ENCODE data around the gene WDFY1.

WDFY1 gene

GRCh38 chr2:223828314-223828713, 116.8 kb downstream of the WDFY1 start:
- no peak overlapping the region for H3K27ac ChIP-seq (ENCODE audit: low read depth, low read length)
- H3K36me3 ChIP-seq (ENCODE audit: control insufficient read depth, insufficient read depth, low read length), result no peaks in the 10 kb centered on the region
- no peak overlapping the region for H3K4me3 ChIP-seq (ENCODE audit: low read depth, low read length)
- no peaks in the 10 kb centered on the region for H3K27me3 ChIP-seq (ENCODE audit: control insufficient read depth, insufficient read depth, low read length)
- H3K4me1 ChIP-seq (ENCODE audit: control insufficient read depth, insufficient read depth, low read length), result peaks cover 11% of the 10 kb centered on the region
- no peak overlapping the region for H3K9ac ChIP-seq (ENCODE audit: low read length)
- no peaks in the 10 kb centered on the region for H3K9me3 ChIP-seq (ENCODE audit: control insufficient read depth, insufficient read depth, low read depth, low read length)

- H3K9ac ChIP-seq (ENCODE audit: low read length), result no peak overlapping the region
- no peaks in the 10 kb centered on the region for H3K4me1 ChIP-seq (ENCODE audit: control insufficient read depth, insufficient read depth, low read length)
- H3K27ac ChIP-seq (ENCODE audit: low read depth, low read length), result no peak overlapping the region
Measured at GRCh38 chr2:223826995-223827394, 118.1 kb downstream of the WDFY1 start.

More at GRCh38 chr2:223826995-223827394, 118.1 kb downstream of the WDFY1 start:
- no peaks in the 10 kb centered on the region for H3K36me3 ChIP-seq (ENCODE audit: control insufficient read depth, insufficient read depth, low read length)
- H3K4me3 ChIP-seq (ENCODE audit: low read depth, low read length), result no peak overlapping the region
- H3K27me3 ChIP-seq (ENCODE audit: control insufficient read depth, insufficient read depth, low read length), result no peaks in the 10 kb centered on the region
- no peaks in the 10 kb centered on the region for H3K9me3 ChIP-seq (ENCODE audit: control insufficient read depth, insufficient read depth, low read depth, low read length)
